ENCODE measurements around the gene ARFGAP3.
"Not testable (repeated sequence)": the region's sequence is repeated elsewhere in the genome, so short reads cannot be mapped to it uniquely, and the experiment has no call there.

Gene ARFGAP3

DNA sequence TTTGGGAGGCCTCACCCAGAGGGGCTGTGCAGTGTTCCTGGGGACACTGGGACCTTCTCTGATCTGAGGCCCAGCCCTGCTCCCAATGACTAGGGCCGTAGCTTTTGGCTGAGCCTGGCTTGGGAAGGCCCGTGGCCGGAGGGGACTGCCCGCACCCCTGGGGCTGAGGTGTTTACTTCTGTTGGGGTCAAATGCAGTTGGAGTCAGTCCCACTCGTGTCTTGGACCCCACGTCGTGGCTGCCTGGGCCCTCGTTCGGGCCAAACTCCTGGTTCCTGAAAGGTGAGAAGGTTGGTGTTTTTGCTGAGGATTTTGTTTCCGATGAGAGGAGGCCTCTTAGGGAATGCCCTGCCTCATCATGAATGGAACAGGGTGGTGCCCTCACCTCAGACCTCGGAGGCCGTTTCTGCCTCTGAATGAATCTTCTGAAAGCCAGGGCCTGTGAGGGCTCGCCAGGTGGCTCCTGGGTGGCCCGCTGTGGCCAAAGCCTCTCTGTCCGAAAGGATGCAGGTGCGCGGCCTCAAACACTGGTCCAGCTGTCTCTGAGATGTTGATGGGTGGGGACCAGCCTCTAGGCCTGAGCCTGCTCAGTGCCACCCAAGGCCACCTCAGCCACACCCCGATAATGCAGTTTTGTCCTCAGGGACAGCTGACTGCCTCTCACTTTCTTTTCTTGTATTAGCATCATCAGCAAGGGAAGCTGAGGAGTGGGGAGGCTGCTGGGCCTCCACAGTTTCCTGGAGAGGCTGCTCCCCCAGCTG is 96.1 kb downstream of the ARFGAP3 start:
- no peak for DNase-seq

DNA sequence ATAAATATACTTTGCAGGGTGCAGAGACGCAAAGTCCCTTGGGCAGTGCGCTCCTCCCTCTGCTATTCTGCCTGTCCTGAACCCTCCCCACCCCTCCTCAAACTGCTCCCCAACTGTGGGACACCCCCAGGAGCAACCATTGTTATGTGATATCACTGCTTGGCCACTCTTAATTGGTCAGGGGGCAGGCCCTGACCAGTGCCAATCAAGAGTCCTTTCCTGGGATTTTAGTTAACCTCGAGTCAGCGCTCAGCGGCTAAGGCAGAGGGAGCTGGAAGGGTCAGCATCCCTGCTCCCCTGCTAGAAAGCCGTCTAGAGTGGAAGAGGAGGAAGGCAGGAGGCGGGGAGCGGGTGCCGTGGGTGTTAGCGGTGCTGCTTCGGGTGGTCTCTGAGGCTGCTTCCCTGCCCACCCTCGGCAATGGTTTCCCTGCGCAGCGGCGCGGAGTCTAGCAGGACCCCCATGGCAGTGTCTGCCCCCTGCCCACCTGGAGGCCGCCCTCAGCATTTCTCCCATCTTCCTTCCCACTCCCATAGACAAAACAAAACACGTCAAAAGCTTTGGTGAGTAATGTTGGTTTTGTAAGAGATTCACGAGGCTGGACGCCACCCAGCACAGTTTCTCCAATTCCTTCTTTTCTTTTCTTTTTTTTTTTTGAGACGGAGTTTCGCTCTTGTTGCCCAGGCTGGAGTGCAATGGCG is 98.0 kb downstream of the ARFGAP3 start:
- no peak for DNase-seq

DNA sequence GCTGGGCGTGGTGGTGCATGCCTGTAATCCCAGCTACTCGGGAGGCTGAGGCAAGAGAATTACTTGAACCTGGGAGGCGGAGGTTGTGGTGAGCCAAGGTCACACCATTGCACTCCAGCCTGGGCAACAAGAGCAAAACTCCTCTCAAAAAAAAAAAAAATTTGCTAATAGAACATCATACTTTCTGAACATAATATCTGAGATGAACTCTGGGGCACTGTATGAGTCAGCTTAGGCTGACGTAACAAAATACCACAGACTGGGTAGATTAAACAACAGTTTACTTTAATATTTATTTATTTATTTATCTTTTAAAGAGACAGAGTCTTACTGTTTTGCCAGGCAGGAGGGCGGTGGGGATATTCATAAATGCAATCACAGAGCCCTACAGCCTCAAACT is 101.5 kb downstream of the ARFGAP3 start:
- DNase-seq: peak; percentile 62

DNA sequence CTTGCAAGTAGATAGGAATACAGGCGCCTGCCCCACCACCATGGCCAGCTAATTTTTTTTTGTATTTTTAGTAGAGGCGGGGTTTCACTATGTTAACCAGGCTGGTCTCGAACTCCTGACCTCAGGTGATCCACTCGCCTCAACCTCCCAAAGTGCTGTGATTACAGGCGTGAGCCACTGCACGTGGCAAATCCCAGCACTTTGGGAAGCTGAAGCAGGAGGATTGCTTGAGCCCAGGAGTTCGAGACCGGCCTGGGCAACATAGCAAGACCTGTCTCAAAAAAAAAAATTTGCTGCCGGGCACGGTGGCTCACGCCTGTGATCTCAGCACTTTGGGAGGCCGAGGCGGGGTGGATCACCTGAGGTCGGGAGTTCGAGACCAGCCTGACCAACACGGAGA is 102.0 kb downstream of the ARFGAP3 start:
- not testable (repeated sequence) for DNase-seq

DNA sequence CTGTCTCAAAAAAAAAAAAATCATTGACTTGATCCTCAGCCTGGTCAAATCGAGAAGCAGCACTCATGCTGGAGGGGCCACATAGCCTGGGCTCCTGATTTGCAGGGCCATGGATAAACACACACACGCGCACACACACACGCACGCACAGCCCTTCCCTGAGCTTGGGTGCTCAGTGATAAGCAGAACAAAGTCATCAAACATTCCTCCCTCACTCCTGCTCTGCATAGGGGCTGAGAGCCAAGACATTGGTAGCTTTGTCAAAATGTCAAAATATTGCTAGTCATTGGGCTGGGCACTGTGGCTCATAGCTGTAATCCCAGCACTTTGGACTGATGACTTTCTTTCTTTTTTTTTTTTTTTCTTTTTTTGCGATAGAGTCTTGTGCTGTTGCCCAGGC is 102.4 kb downstream of the ARFGAP3 start:
- DNase-seq: peak; percentile 18

DNA sequence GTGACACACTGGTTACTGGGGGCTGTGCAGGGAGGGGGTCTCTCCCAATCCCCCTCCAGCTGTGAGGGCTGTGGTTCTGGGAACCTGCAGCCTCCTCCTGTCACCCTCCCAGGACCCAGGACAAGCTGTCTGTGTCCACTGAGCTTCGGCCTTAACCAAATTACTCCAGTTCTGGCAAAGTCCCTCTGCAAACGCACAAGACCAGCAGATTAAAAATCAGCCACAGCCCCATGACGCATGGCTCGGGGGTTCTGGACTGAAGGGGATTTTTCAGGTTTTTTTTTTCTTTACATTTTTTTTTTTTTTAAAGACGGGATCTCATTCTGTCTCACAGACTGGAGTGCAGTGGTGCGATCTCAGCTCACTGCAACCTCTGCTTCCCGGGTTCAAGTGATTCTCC is 104.2 kb downstream of the ARFGAP3 start:
- DNase-seq: no peak

DNA sequence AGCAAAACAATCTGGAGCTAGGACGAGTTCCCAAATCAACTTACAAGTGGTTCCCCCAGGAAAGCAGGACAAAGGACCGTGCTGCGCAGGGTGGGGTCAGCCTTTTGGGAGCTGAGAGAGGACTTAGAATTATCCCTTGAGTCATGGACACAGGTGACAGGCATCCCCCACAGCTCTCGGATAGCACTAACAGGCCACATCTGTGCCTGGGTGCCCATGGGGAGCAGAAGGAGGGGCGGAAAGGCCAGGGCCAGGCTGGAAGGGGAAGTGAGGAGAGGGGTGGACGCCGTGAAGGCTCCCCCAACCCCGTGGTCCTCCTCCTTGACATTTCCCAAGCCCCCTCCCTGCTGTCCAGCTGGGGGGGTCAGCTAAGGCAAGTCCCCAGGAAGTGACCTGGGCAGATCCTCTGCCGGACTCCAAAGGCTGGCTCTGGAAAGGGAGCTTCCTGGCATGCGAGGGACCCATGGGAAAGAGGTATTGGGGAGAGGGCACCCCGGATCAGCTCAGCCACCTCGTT is 104.8 kb downstream of the ARFGAP3 start:
- DNase-seq: no peak

DNA sequence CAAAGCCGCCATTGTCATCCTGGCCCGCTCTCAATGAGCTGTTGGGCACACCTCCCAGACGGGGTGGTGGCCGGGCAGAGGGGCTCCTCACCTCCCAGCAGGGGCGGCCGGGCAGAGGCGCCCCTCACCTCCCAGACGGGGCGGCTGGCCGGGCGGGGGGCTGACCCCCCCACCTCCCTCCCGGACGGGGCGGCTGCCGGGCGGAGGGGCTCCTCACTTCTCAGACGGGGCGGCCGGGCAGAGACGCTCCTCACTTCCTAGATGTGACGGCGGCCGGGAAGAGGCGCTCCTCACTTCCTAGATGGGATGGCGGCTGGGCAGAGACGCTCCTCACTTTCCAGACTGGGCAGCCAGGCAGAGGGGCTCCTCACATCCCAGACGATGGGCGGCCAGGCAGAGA is 106.7 kb downstream of the ARFGAP3 start:
- DNase-seq: not testable (repeated sequence)

DNA sequence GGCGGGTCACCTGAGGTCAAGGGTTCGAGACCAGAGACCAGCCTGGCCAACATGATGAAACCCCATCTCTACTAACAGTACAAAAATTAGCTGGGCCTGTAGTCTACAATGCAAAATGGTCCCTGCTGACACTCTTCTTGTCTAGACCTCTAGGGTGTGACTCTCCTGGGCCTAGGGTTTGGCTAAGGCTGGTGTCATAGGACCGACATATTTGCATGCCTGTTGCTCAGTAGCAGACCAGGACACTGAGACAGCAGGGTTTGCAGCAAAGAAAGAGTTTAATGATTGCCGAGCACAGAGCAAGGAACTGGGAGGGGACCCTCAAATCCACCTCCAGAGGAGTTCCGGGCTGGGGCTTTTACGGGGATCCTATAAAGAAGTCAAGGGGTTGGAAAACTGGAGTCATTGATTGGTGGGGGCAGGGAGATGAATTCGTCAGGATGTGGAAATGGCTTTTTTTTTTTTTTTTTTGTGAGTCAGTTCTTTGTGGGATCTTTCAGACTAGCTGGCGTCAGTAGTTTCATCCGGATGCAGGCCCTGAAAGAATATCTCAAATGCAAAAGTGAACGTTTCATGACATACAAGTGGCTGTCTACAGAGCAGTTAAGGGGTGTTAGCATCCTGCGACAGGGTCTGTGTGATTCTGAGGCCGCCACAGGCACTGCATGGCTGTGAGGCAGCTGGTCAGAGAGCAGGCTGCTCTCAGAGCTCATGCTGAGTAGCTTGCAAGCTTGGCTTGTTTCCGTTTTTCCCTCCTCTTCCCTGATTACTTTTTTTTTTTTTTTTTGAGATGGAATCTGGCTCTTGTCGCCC is 109.2 kb downstream of the ARFGAP3 start:
- DNase-seq: no peak

Data from kidney glomerular epithelial cell (primary cell).